H1 (cell line): Measurements from ENCODE around the gene COMP. TPM values are rescaled to one million over a fixed set of nuclear protein-coding genes. Genes with fewer than 3 reads are reported as not detected.
A peak's percentile ranks its signal among the peaks of the same experiment; 100 is the strongest.

Experiments used
- CTCF ChIA-PET: fragments of 300-600 bp; sonication (Branson Sonifier 250); formaldehyde crosslinking; loops from one replicate; lab custom pipeline; 2021; ENCODE audit not compliant: partially characterized antibody; lab: Charles Lee
- POLR2A ChIA-PET: fragments of 300-600 bp; sonication (Branson Sonifier 250); formaldehyde crosslinking; loops from one replicate; lab custom pipeline; 2021; ENCODE audit warnings: inconsistent platforms; ENCODE audit not compliant: partially characterized antibody; lab: Charles Lee
- DNase-seq, 2 experiments: peaks; one replicate each; pipeline versions ENCODE4 v3.0.0 to v3.0.0-alpha.2; 2010 to 2022; ENCODE audit warnings: low spot score in 2 of 2, low read depth in 1 of 2, mixed read lengths in 1 of 2
- FAIRE-seq: peaks from 2 replicates; lab custom pipeline; 2011; peaks lifted over from hg19 to GRCh38; lab: Jason Lieb, UNC
- H2AFZ ChIP-seq: 2 replicates; pipeline ENCODE4 v1.8.1; 2012; ENCODE audit warnings: low read length, inconsistent platforms
- H2AK5ac ChIP-seq: 2 replicates; pipeline ENCODE4 v1.6.1; 2013; ENCODE audit warnings: low read depth, low read length
- H2BK120ac ChIP-seq: replicated peaks from 2 replicates; pipeline ENCODE3; 2013; ENCODE audit warnings: low read depth, low read length, inconsistent platforms
- H2BK12ac ChIP-seq: 2 replicates; pipeline ENCODE4 v1.6.1; 2013; ENCODE audit warnings: low read depth, low read length
- H2BK15ac ChIP-seq: 2 replicates; pipeline ENCODE4 v1.6.1; 2013; ENCODE audit warnings: low read length
- H2BK20ac ChIP-seq: 2 replicates; pipeline ENCODE4 v1.6.1; 2013; ENCODE audit warnings: low read length
- H2BK5ac ChIP-seq: 2 replicates; pipeline ENCODE4 v1.6.1; 2013; ENCODE audit warnings: low read depth, low read length
- H3K14ac ChIP-seq: 2 replicates; pipeline ENCODE4 v1.6.1; 2013; ENCODE audit warnings: inconsistent platforms; ENCODE audit not compliant: insufficient read length
- H3K18ac ChIP-seq: 2 replicates; pipeline ENCODE4 v1.6.1; 2013; ENCODE audit warnings: low read length; ENCODE audit errors: extremely low read depth
- H3K23ac ChIP-seq: 2 replicates; pipeline ENCODE4 v1.6.1; 2013; ENCODE audit warnings: inconsistent platforms; ENCODE audit not compliant: insufficient read length
- H3K23me2 ChIP-seq: 2 replicates; pipeline ENCODE4 v1.6.1; 2013; ENCODE audit warnings: low read depth, low read length
- H3K27ac ChIP-seq: 2 replicates; pipeline ENCODE4 v1.6.1; 2011; ENCODE audit warnings: low read depth, low read length, inconsistent platforms
- H3K27me3 ChIP-seq, 4 experiments: replicated peaks in 1 of 4; 1 replicate in 1 of 4; 2 replicates in 3 of 4; pipeline versions ENCODE4 v1.6.1 to v1.8.1; 2011 to 2013; ENCODE audit warnings: low read length in 3 of 4, mild to moderate bottlenecking in 3 of 4, inconsistent platforms in 2 of 4, mixed read lengths in 2 of 4, moderate library complexity in 1 of 4; ENCODE audit not compliant: control insufficient read depth in 3 of 4, insufficient read depth in 3 of 4; ENCODE audit errors: extremely low read depth in 1 of 4
- H3K36me3 ChIP-seq, 4 experiments: 2 replicates each; pipeline versions ENCODE4 v1.6.1 to v1.8.1; 2011 to 2013; ENCODE audit warnings: mild to moderate bottlenecking in 4 of 4, low read length in 3 of 4, moderate library complexity in 2 of 4, control low read depth in 1 of 4, inconsistent platforms in 1 of 4; ENCODE audit not compliant: insufficient read depth in 4 of 4, control insufficient read depth in 2 of 4
- H3K4ac ChIP-seq: replicated peaks from 2 replicates; pipeline ENCODE3; 2013; ENCODE audit warnings: low read length, low read depth, mixed read lengths, inconsistent platforms; ENCODE audit not compliant: insufficient read length
- H3K4me1 ChIP-seq, 4 experiments: replicated peaks in 1 of 4; 1 replicate in 1 of 4; 2 replicates in 3 of 4; pipeline versions ENCODE4 v1.6.1 to v1.8.1; 2011 to 2013; ENCODE audit warnings: low read length in 3 of 4, inconsistent platforms in 2 of 4, mixed read lengths in 1 of 4; ENCODE audit not compliant: insufficient read depth in 4 of 4, control insufficient read depth in 3 of 4
- H3K4me2 ChIP-seq, 2 experiments: 2 replicates each; pipeline versions ENCODE4 v1.6.1 to v1.8.1; 2011 to 2013; ENCODE audit warnings: low read depth in 2 of 2, low read length in 2 of 2, control low read depth in 1 of 2, inconsistent platforms in 1 of 2, mild to moderate bottlenecking in 1 of 2; ENCODE audit not compliant: insufficient read depth in 1 of 2
- H3K4me3 ChIP-seq, 4 experiments: fragments of 200-600, 300-600 bp in 1 of 4; sonication (generic), shearing (Covaris generic), sonication (Bioruptor Twin) in 1 of 4; 2 replicates each; pipeline versions ENCODE4 v1.5.1 to v1.8.1; 2011 to 2016; ENCODE audit warnings: low read length in 4 of 4, low read depth in 3 of 4, control low read depth in 2 of 4, inconsistent platforms in 2 of 4, mild to moderate bottlenecking in 2 of 4, mixed read lengths in 1 of 4, moderate library complexity in 1 of 4; ENCODE audit not compliant: insufficient read depth in 2 of 4; ENCODE audit errors: extremely low read depth in 1 of 4
- H3K56ac ChIP-seq: replicated peaks from 2 replicates; pipeline ENCODE3; 2013; ENCODE audit warnings: low read depth, mild to moderate bottlenecking, mixed read lengths, low read length, inconsistent platforms; ENCODE audit not compliant: insufficient read length
- H3K79me1 ChIP-seq: 2 replicates; pipeline ENCODE4 v1.6.1; 2013; ENCODE audit warnings: low read depth, low read length, control low read depth
- H3K79me2 ChIP-seq, 2 experiments: 2 replicates each; pipeline versions ENCODE4 v1.6.1 to v1.8.1; 2012 to 2013; ENCODE audit warnings: low read length in 2 of 2, mild to moderate bottlenecking in 2 of 2, inconsistent platforms in 1 of 2; ENCODE audit not compliant: insufficient read depth in 2 of 2, control insufficient read depth in 1 of 2
- H3K9ac ChIP-seq, 4 experiments: replicated peaks in 1 of 4; 1 replicate in 1 of 4; 2 replicates in 3 of 4; pipeline versions ENCODE4 v1.6.1 to v1.8.1; 2011 to 2013; ENCODE audit warnings: low read depth in 3 of 4, low read length in 3 of 4, control low read depth in 2 of 4, mild to moderate bottlenecking in 2 of 4, moderate library complexity in 2 of 4, inconsistent platforms in 1 of 4; ENCODE audit errors: extremely low read depth in 1 of 4
- H3K9me3 ChIP-seq, 2 experiments: 2 replicates each; pipeline versions ENCODE4 v1.6.1 to v1.8.1; 2012 to 2013; ENCODE audit warnings: mild to moderate bottlenecking in 2 of 2, moderate library complexity in 2 of 2, control low read depth in 1 of 2, inconsistent platforms in 1 of 2, low read depth in 1 of 2, low read length in 1 of 2, mixed read lengths in 1 of 2; ENCODE audit not compliant: insufficient read depth in 2 of 2
- H4K20me1 ChIP-seq, 2 experiments: replicated peaks in 1 of 2; 2 replicates each; pipeline versions ENCODE3 to v1.8.1; 2011 to 2013; ENCODE audit warnings: inconsistent platforms in 2 of 2, low read length in 2 of 2, mild to moderate bottlenecking in 1 of 2; ENCODE audit not compliant: insufficient read depth in 2 of 2, control insufficient read depth in 1 of 2
- H4K5ac ChIP-seq: 2 replicates; pipeline ENCODE4 v1.6.1; 2013; ENCODE audit warnings: low read length, low read depth, mixed read lengths, inconsistent platforms; ENCODE audit not compliant: insufficient read length
- H4K8ac ChIP-seq: 2 replicates; pipeline ENCODE4 v1.8.0; 2013; ENCODE audit warnings: mild to moderate bottlenecking, moderate library complexity, low read length, inconsistent platforms; ENCODE audit not compliant: insufficient read depth; ENCODE audit errors: extremely low read depth
- H4K91ac ChIP-seq: replicated peaks from 2 replicates; pipeline ENCODE3; 2013; ENCODE audit warnings: low read length, mixed read lengths, inconsistent platforms; ENCODE audit not compliant: insufficient read length
- CBX8 ChIP-seq: fragments of 300-800, 300-1000 bp; sonication (generic); IDR thresholded peaks from 2 replicates; pipeline ENCODE4 v1.7.1; 2016; ENCODE audit warnings: low read depth, low read length, borderline replicate concordance
- CREB1 ChIP-seq: IDR thresholded peaks from 2 replicates; pipeline ENCODE4 v1.6.1; 2012; ENCODE audit warnings: inconsistent platforms
- HDAC2 ChIP-seq, 2 experiments: fragments of 300-600 bp in 1 of 2; sonication (generic) in 1 of 2; IDR thresholded peaks; 2 replicates each; pipeline ENCODE4 v1.6.1; 2011 to 2012; ENCODE audit warnings: low read depth in 2 of 2, low read length in 2 of 2, mild to moderate bottlenecking in 2 of 2, moderate library complexity in 2 of 2, borderline replicate concordance in 1 of 2, inconsistent platforms in 1 of 2
- POLR2A ChIP-seq, 2 experiments: IDR thresholded peaks; 1 replicate in 1 of 2; 2 replicates in 1 of 2; pipeline ENCODE4 v1.6.1; 2011; ENCODE audit warnings: low read depth in 2 of 2, low read length in 2 of 2, mild to moderate bottlenecking in 2 of 2; ENCODE audit errors: control extremely low read depth in 1 of 2
- RAD21 ChIP-seq, 2 experiments: IDR thresholded peaks in 1 of 2; conservative IDR thresholded peaks in 1 of 2; 2 replicates each; pipeline ENCODE4 v1.6.1; 2011; ENCODE audit warnings: low read depth in 2 of 2, low read length in 2 of 2, improper control_type of control experiment in 1 of 2, inconsistent platforms in 1 of 2, mild to moderate bottlenecking in 1 of 2, moderate library complexity in 1 of 2
- RFX5 ChIP-seq: IDR thresholded peaks from 2 replicates; pipeline ENCODE4 v1.6.1; 2011; ENCODE audit warnings: low read depth, low read length, improper control_type of control experiment, borderline replicate concordance
- SP2 ChIP-seq: IDR thresholded peaks from 2 replicates; pipeline ENCODE4 v1.6.1; 2012; ENCODE audit warnings: mild to moderate bottlenecking, low read length, inconsistent platforms
- TAF1 ChIP-seq: IDR thresholded peaks from 2 replicates; pipeline ENCODE4 v1.6.1; 2011; ENCODE audit warnings: mild to moderate bottlenecking, low read depth, low read length
- WGBS, 2 experiments: shearing (Covaris generic) in 1 of 2; methylation state at CpG; one replicate each; pipeline versions ENCODE4 v1.1.6 to v1.1.7; 2013 to 2015; ENCODE audit warnings: low lambda C conversion rate in 2 of 2, mixed read lengths in 2 of 2, inconsistent platforms in 1 of 2, low coverage in 1 of 2, missing lambda C conversion rate in 1 of 2; ENCODE audit not compliant: insufficient replicate concordance in 2 of 2, insufficient coverage in 1 of 2, insufficient read length in 1 of 2; ENCODE audit errors: extremely low coverage in 1 of 2, missing lambda C conversion rate in 1 of 2; 5-methylcytosine and 5-hydroxymethylcytosine counted together
- polyA plus RNA-seq, 7 experiments: library from polyadenylated mRNA; depleted of rRNA in 3 of 7; stranded (reverse) in 5 of 7; unstranded in 2 of 7; fragments of >200 nt in 5 of 7; fragments of 200-250 nt in 2 of 7; gene quantifications; 1 replicate in 5 of 7; 2 replicates in 1 of 7; 4 replicates in 1 of 7; pipeline versions ENCODE4 v1.2.1 to v1.2.3, GENCODE V29; 2011 to 2013; ENCODE audit warnings: missing spikeins in 2 of 7, mixed read lengths in 2 of 7
- total RNA-seq: library from RNA; stranded (reverse); fragmentation: NEBNext Ultra II Directional; extraction: Animal tissue kit (Norgen Biotek cat#: 25700); gene quantifications from 2 replicates; pipeline ENCODE4 v1.2.1, GENCODE V29; 2021

Gene COMP
- total and polyA plus RNA-seq, 2 of the 8 experiments (the other 6 are each of a cell fraction or from before 2014, with no cell fraction given), result 0.17 TPM

DNA sequence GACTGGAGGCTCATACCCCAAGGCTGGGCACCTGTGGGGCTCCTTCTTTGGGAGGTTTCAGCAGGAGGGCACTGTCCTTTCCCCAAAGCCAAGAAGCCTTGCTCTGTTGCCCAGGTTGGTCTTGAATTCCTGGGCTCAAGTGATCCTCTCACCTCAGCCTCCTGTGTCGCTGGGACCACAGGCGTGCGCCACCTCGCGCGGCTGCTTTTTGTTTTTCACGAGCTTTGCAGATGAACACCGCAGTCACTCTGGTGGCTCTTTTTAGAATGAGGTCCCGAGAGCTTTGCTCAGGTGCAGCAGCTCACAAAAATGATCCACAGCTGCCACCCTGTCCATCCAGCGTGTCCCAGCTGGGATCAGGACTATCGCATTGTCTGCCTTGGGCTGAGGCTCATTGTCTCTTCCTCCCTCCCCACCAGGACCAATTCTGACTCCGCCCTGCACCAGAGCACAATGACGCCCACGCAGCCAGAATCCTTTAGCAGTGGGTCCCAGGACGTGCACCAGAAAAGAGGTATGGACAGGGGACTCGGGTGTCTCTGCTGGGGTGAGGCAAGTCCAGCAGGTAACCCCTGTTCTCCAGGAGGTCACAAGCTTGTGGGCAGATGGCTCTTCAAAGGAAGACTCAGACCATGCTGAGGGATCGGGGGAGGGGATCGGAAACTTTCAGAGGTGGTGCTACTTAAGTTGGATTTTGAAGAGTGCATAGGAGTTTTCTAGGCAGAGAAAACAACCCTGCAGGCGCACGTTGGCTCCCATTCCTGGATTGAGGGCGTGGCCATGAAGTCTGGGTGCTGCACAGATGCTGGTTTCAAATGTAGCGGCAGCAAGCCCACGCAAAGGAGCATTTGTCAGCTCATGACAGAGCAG is 41.5 kb downstream of the COMP start:
- H2BK15ac ChIP-seq, result no peak overlapping the region
- no peak overlapping the region for H4K5ac ChIP-seq
- no peaks in the 10 kb centered on the region for H3K79me1 ChIP-seq
- no peaks in the 10 kb centered on the region for H3K9me3 ChIP-seq
- 83% methylated on average over 23 of the region's 23 CpGs; no CpG with 5 or more reads in 1 of the 2 experiments for WGBS, 2 experiments
- FAIRE-seq (no peak), DNase-seq (no peak)
- no peak overlapping the region; the same call in 1 of the 2 replicates for H3K18ac ChIP-seq
- TF ChIP-seq RFX5, result no peak
- TF ChIP-seq POLR2A (IDR thresholded peaks at IDR 0.05; ENCODE audit: control extremely low read depth in 1 of 2, low read depth in 2 of 2, low read length in 2 of 2), result no peak
- no peak for TF ChIP-seq CBX8
- TF ChIP-seq TAF1, result no peak
- TF ChIP-seq CREB1, result no peak
- TF ChIP-seq RAD21 (IDR thresholded peaks at IDR 0.05 in 1 of 2, conservative IDR thresholded peaks at IDR 0.05 in 1 of 2; ENCODE audit: low read depth in 2 of 2, low read length in 2 of 2), result no peak
- no peak for TF ChIP-seq HDAC2 (IDR thresholded peaks at IDR 0.05; ENCODE audit: borderline replicate concordance in 1 of 2, low read depth in 2 of 2, low read length in 2 of 2)
- no peak for TF ChIP-seq SP2
- H3K79me2 ChIP-seq, result no peaks in the 10 kb centered on the region
- no peak overlapping the region for H4K91ac ChIP-seq
- H2BK5ac ChIP-seq, result no peak overlapping the region
- H4K8ac ChIP-seq, result no peak overlapping the region
- H4K20me1 ChIP-seq, result peaks cover 0 to 1% of the 10 kb centered on the region in 2 experiments
- no peak overlapping the region for H3K4ac ChIP-seq
- H3K4me2 ChIP-seq, result peak overlapping the region; percentile 16 to 34; a peak in 1 of 4 replicates
- H2BK120ac ChIP-seq, result no peak overlapping the region
- H3K27me3 ChIP-seq, result no peaks in the 10 kb centered on the region; a peak in 1 of 7 replicates
- H3K14ac ChIP-seq, result no peak overlapping the region
- H3K36me3 ChIP-seq, result no peaks in the 10 kb centered on the region
- H3K9ac ChIP-seq, result no peak overlapping the region
- no peak overlapping the region for H2AFZ ChIP-seq
- H3K23ac ChIP-seq, result no peak overlapping the region
- H2BK20ac ChIP-seq, result no peak overlapping the region
- ChIA-PET POLR2A (interaction anchor here (0.7 to 1.0 kb wide), 2 partner anchors 11 to 13 kb away, joined by 3 read pairs; no protein-coding TSS in a partner anchor), CTCF (interaction anchor here (1.0 to 1.4 kb wide), 5 partner anchors 9 to 97 kb away, joined by 3 to 5 read pairs (median 3); no protein-coding TSS in a partner anchor)
- H3K23me2 ChIP-seq, result no peaks in the 10 kb centered on the region; the same call in 1 of the 2 replicates
- H3K27ac ChIP-seq, result no peak overlapping the region
- H2BK12ac ChIP-seq, result no peak overlapping the region
- H3K56ac ChIP-seq, result no peak overlapping the region
- no peak overlapping the region for H3K4me3 ChIP-seq
- H3K4me1 ChIP-seq, result peaks cover 0 to 24% (median 11%) of the 10 kb centered on the region in 4 experiments; a peak in 6 of 7 replicates
- no peak overlapping the region for H2AK5ac ChIP-seq
